Activated CD4-positive, alpha-beta T cell treated with anti-CD3 and anti-CD28 coated beads for 4 hours (primary cell): ENCODE measurements around the gene ERN1.
A peak's percentile ranks its signal among the peaks of the same experiment; 100 is the strongest.

Source experiments
- DNase-seq, 2 donors: peaks; one replicate each; pipeline ENCODE4 v3.0.0-alpha.2; 2020

Gene ERN1

GRCh38 chr17:64056269-64057005 is 73.5 kb downstream of the ERN1 start:
- no peak for DNase-seq

GRCh38 chr17:64055183-64056142 is 74.5 kb downstream of the ERN1 start:
- no peak for DNase-seq

- no peak for DNase-seq
Measured at GRCh38 chr17:64054304-64054703, 75.6 kb downstream of the ERN1 start.

- DNase-seq: no peak
Measured at GRCh38 chr17:64053101-64053500, 76.8 kb downstream of the ERN1 start.

- no peak for DNase-seq
Measured at GRCh38 chr17:64051153-64051552, 78.8 kb downstream of the ERN1 start.

GRCh38 chr17:64048805-64049204 is 81.1 kb downstream of the ERN1 start:
- no peak for DNase-seq

GRCh38 chr17:64045176-64045575 is 84.8 kb downstream of the ERN1 start:
- no peak for DNase-seq

GRCh38 chr17:64042700-64043485 is 87.1 kb downstream of the ERN1 start:
- no peak for DNase-seq

- no peak for DNase-seq
Measured at GRCh38 chr17:64041912-64042311, 88.0 kb downstream of the ERN1 start.

- DNase-seq: no peak
Measured at GRCh38 chr17:64040206-64040605, 89.7 kb downstream of the ERN1 start.

GRCh38 chr17:64039106-64039400 is 90.9 kb downstream of the ERN1 start:
- DNase-seq: no peak

- no peak for DNase-seq
Measured at GRCh38 chr17:64038331-64039105, 91.4 kb downstream of the ERN1 start.

- DNase-seq: no peak
Measured at GRCh38 chr17:64037802-64038201, 92.1 kb downstream of the ERN1 start.

GRCh38 chr17:64037180-64037579 is 92.8 kb downstream of the ERN1 start:
- DNase-seq: no peak

- no peak for DNase-seq
Measured at GRCh38 chr17:64036198-64036922, 93.6 kb downstream of the ERN1 start.

GRCh38 chr17:64032081-64032480 is 97.9 kb downstream of the ERN1 start:
- no peak for DNase-seq

- peak; percentile 70 to 77 for DNase-seq
Measured at GRCh38 chr17:64028874-64029464, 101.0 kb downstream of the ERN1 start.

GRCh38 chr17:64025732-64026294 is 104.1 kb downstream of the ERN1 start:
- DNase-seq: peak; percentile 87 to 88

- peak; percentile 25 to 43 for DNase-seq
Measured at GRCh38 chr17:64024781-64025731, 104.9 kb downstream of the ERN1 start.

GRCh38 chr17:64024215-64024654 is 105.7 kb downstream of the ERN1 start:
- no peak for DNase-seq
